Omental fat pad (tissue), 4 donors: Measurements from ENCODE around the gene DGKE. TPM values are rescaled to one million over a fixed set of nuclear protein-coding genes. Genes with fewer than 3 reads are reported as not detected.

Source experiments
- ATAC-seq: fragments of 150-250 bp; one replicate; pipeline ENCODE4 v1.9.1; 2016; ENCODE audit warnings: mild to moderate bottlenecking, moderate library complexity; ENCODE audit not compliant: low FRiP score
- DNase-seq: peaks from one replicate; pipeline ENCODE4 v3.0.0-alpha.2; 2019; ENCODE audit warnings: low spot score
- CTCF ChIP-seq, 3 donors: fragments of 450-650 bp; IDR thresholded peaks; one replicate each; pipeline ENCODE4 v1.5.1; 2016 to 2017; ENCODE audit warnings: antibody characterized with exemption in 3 of 3, mild to moderate bottlenecking in 3 of 3, moderate library complexity in 2 of 3
- total RNA-seq, 4 donors: library from RNA; depleted of rRNA; stranded (reverse); fragments of >200 nt; gene quantifications; one replicate each; pipeline ENCODE4 v1.1.0, GENCODE V29; 2016

DGKE gene
- total RNA-seq, 4 donors from 2014 or later, result 5.9 to 19.4 (median 6.8) TPM

- TF ChIP-seq CTCF (IDR thresholded peaks at IDR 0.05), result no peak
- DNase-seq, result no peak
- no peak for ATAC-seq
These were observed 45.3 kb downstream of the DGKE start for GRCh38 chr17:56879280-56879679.

DNA sequence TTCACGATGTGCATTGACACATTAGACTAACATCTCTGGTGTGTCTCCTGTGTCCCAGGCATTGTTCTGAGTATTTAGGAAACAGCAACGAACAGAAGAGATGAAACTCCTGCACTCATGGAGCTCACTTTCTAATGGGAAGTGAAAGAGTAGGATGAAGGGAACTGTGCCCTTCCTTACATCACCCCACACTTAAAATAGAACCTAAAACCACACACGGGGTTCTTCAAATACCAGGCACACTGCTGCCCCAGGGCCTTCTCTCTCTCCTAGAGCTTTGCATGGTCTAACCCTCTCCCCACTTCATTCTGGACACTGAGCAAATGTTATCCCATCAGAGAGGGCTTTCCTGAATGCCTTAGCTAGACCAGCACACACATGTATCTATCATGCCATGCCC is 46.2 kb downstream of the DGKE start:
- ATAC-seq (no peak), DNase-seq (no peak)
- no peak for TF ChIP-seq CTCF (IDR thresholded peaks at IDR 0.05)

GRCh38 chr17:56880571-56880970 is 46.6 kb downstream of the DGKE start:
- no peak for ATAC-seq
- no peak for DNase-seq
- no peak for TF ChIP-seq CTCF (IDR thresholded peaks at IDR 0.05)

DNA sequence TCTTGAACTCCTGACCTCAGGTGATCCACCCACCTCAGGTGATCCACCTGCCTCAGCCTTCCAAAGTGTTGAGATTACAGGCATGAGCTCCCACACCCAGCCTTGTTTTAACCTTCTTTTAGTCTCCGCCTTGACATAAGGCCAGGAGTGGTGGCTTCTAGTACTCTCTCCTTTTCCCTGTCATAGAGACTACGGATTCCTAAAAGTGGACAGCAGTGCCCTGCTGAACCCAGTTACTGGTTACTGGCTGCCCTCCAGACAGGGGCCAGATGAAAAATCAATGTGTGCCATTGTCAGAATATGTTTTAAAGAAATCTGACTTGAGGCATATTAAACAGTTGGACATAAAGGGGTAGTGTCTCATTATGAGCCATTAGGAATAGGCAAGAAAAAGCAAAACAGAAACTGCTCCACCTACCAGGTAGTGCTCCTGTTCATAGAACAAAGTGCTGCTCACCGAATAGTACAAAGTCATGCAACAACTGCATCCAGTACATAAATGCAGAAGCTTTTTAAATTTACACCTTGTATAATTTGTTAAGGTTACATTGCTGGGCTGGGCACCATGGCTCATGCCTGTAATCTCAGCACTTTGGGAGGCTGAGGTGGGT is 47.8 kb downstream of the DGKE start:
- no peak for TF ChIP-seq CTCF (IDR thresholded peaks at IDR 0.05)
- ATAC-seq (no peak), DNase-seq (no peak)

GRCh38 chr17:56883616-56884015 is 49.7 kb downstream of the DGKE start:
- no peak for TF ChIP-seq CTCF (IDR thresholded peaks at IDR 0.05)

DNA sequence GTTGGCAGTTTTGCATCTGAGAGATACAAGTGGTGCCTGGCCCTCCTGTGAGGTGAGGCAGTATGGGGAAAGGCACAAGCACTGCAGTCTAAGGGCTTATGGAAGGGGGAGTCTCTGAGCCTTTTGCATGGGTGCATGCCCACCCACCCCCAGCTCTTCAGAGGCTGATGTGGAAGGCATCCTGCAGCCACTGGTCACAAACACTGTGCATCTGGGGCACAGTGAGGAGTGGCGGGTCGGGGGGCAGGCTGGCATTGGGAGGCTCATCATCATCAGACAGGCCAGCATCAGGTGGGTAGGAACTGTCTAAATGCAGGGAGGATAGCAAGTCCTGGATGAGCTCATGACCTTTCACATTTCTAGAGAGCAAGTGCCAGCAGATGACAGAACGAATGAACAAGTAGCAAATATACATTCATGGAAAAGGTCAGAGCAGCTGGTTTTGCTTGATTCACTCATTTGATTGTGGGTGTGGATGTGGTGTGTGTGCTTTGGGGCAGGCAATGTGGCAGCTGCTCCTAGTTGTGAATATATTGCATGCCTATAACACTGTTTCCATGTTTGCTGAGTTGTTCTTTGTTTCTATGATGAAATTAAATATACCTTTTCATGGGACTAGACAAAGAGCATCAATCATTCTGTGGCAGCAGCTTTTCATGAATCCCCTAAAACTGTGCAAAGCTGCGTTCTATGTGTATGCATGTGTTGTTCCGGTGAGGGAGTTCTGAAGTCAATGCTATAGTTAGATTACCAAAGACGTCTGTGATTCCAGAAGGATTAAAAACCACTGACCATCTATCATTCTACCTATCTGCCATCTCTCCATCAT is 50.7 kb downstream of the DGKE start:
- DNase-seq (no peak), ATAC-seq (no peak)
- TF ChIP-seq CTCF (IDR thresholded peaks at IDR 0.05), result no peak

More at GRCh38 chr17:56883616-56884015, 49.7 kb downstream of the DGKE start:
- DNase-seq, result no peak
- no peak for ATAC-seq

- TF ChIP-seq CTCF (IDR thresholded peaks at IDR 0.05), result no peak
- DNase-seq (no peak), ATAC-seq (no peak)
These were observed 51.3 kb downstream of the DGKE start for GRCh38 chr17:56885312-56885657.
